GM12801 (cell line): Measurements from ENCODE around the gene ZFP3.

Source experiments
- TF ChIP-seq, protein P1 (sequence below): IDR thresholded peaks from one replicate; pipeline ENCODE4 v1.5.1; 2011; ENCODE audit warnings: control low read depth; ENCODE audit not compliant: insufficient read length; ENCODE audit errors: extremely low read depth

Gene ZFP3

DNA sequence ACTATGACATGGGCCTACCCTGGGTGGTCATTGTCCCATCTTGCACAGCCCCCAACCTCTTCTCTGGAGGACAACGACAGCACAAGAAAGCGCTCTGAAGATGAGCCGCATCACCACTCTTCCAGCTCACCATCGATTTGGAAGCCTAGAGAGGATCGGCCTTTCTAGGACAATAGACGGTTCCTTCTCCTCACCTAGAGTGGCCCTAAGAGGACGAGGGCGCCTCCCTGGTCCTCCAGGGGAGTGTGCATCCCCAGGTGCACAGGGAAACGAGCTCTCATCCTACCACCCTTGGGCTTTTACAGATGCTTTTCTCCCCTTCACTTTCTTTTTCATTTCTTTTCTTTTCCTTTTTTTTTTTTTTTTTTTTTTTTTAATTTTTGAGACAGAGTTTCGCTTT lies 22.7 kb upstream of the ZFP3 start:
- TF ChIP-seq, protein P1, sequence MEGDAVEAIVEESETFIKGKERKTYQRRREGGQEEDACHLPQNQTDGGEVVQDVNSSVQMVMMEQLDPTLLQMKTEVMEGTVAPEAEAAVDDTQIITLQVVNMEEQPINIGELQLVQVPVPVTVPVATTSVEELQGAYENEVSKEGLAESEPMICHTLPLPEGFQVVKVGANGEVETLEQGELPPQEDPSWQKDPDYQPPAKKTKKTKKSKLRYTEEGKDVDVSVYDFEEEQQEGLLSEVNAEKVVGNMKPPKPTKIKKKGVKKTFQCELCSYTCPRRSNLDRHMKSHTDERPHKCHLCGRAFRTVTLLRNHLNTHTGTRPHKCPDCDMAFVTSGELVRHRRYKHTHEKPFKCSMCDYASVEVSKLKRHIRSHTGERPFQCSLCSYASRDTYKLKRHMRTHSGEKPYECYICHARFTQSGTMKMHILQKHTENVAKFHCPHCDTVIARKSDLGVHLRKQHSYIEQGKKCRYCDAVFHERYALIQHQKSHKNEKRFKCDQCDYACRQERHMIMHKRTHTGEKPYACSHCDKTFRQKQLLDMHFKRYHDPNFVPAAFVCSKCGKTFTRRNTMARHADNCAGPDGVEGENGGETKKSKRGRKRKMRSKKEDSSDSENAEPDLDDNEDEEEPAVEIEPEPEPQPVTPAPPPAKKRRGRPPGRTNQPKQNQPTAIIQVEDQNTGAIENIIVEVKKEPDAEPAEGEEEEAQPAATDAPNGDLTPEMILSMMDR, result no peak

DNA sequence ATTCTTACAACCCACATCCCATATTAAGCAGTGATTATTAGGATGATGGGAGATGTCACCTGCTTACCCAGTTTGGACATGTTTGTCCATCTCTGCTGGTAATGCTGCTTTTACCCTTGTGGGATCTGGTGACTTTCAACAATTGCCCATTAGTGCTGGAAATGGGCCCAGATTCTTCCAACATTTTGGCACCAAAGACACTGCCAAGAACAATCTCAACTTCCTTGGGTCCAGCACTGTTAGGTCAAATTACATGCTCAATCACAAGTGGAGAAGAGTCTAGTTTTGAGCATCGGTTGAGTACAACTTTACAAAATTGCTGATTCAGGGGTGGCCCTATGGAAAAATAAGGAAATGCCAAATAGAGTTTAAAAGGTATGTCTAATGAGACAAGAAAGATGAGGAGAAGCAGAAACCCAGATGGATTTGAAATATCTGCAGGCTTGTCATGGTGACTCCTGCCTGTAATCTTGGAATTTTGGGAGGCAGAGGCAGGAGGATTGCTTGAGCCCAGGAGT lies 13.0 kb upstream of the ZFP3 start:
- TF ChIP-seq, protein P1, result no peak

DNA sequence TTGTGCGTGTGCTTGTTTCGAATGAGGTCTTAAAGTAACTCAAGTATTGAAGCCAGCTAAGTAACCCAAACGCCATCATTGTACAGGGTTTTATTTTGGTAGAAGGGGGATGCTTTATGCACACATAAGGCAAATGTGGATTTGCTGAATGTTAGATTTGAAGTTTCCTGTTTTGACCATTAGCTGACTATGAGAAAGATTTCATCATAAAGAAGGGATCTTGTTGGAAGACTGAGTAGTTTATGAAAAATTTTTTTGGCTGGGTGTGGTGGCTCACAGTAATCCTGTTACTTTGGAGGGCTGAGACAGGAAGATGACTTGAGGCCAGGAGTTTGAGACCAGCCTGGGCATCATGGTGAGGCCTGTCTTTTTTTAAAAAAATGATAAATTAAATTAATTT lies 10.0 kb upstream of the ZFP3 start:
- TF ChIP-seq, protein P1, result no peak

DNA sequence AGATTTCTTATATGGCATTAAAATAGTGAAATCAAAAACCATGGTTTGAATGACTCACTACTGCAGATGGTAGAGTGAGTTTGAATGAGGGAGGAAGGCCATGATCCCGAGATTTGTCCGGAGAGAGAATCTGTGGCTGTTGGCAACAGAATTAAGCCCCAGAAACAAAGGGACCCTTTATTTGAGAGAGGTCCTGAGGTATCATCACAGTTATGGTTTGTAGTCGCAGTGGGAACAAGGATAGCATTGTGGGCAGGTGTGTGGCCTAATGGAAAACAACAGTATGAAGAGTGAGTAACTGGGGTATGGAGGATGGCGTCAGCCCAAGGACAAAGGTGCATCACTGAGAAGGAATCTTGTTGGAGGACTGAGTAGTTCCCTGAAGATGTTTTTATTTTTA lies 8.5 kb upstream of the ZFP3 start:
- TF ChIP-seq, protein P1, result no peak

DNA sequence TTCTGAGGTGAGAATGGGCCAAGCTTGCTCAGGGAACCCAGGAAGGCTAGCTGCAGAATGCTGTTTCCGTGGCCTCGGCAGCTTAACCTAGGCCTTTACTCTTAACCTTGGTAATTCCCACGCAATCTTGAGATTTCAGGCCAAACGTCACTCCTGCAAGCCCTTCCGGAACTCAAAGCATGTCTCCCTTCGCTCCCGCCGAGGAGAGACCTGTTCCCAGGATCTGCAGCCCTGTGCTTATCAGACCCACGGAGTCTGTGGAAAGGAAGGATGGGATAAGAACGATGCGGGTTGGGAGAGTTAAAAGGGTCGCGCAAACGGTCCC lies 524 bp upstream of the ZFP3 start:
- TF ChIP-seq, protein P1, result no peak

DNA sequence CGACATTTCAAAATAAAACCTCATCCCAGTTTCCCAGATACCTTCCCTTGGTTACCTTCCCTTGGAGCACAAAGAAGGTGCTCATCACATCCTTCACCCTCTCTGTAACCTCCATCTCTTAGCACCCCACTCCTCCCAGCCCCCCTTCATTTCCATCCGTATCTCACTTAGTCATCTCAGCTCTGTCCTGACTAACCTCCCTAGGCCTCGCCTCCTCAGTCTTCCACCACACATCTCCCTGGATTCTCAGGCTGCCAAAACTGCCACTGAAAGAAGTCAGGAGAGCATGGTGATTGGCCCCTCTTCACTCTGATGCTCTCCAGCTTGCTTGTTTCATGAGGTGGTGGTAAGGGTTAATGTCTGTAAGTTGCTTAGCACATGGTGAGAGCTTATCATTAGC lies 2.3 kb downstream of the ZFP3 start:
- TF ChIP-seq, protein P1, result no peak

DNA sequence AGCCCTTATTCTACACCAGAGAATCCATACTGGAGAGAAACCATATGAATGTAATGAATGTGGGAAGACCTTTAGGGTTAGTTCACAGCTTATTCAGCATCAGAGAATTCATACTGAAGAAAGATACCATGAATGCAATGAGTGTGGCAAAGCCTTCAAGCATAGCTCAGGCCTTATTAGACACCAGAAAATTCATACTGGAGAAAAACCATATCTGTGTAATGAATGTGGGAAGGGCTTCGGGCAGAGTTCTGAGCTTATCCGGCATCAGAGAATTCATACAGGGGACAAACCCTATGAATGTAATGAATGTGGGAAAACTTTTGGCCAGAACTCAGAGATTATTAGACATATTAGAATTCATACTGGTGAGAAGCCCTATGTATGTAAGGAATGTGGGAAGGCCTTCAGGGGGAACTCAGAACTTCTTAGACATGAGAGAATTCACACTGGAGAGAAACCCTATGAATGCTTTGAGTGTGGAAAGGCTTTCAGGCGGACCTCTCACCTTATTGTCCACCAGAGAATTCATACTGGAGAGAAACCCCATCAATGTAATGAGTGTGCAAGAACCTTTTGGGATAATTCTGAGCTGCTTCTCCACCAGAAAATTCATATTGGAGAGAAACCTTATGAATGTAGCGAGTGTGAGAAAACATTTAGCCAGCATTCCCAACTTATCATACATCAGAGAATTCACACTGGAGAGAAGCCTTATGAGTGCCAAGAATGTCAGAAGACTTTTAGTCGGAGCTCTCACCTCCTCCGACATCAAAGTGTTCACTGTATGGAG lies 14.1 kb downstream of the ZFP3 start:
- TF ChIP-seq, protein P1, result no peak

DNA sequence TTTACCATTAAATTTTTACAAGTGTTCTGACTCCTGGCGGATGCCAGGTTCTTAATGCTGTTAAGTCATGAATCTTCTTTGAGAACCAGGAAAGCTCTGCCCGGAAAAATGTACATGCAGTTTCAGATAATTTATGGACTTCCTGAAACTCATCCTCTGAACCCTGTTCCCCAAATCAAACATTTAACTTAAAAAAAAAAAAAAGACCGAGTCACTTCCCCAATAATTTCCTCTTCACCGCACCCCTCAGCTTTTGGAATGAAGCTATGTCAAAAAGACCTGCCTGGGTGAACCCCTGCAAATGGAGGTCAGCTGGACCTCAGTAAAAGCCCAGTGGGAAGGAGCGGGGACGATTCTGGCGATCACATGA lies 18.4 kb downstream of the ZFP3 start:
- TF ChIP-seq, protein P1, result no peak
